Raji (cell line): ENCODE measurements around the gene PRR20E.
"Not testable (repeated sequence)": the region's sequence is repeated elsewhere in the genome, so short reads cannot be mapped to it uniquely, and the experiment has no call there.

Experiments
- POLR2A ChIP-seq: IDR thresholded peaks from 2 replicates; pipeline ENCODE4 v1.6.1; 2011; ENCODE audit warnings: low read depth, low read length, control low read depth; ENCODE audit not compliant: insufficient read depth

Gene PRR20E

DNA sequence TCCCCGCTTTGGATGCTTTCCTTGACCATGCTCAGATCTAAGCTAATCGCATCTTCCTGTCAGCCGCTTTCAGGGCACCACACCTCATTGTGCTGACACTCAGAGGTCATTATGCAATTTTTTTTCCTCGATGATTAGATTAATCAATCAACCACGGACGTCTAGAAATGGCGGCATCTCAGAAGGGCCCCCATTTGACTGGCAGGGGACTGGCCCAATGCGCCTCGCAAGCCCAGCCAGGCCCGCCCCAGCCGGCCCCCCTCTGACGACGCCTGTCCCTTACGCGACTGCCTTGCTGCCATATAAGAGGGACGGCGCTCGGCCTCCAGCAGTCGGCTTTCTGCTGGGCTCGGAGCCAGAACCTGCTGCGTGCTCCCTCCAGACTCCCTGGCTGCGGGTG lies at the start of gene PRR20E:
TSS of gene PRR20E (plus strand) at position 301 of the 400 bp plus-strand sequence. CDS start 387 bp downstream, outside the sequence.
- TF ChIP-seq POLR2A = not testable (repeated sequence)

DNA sequence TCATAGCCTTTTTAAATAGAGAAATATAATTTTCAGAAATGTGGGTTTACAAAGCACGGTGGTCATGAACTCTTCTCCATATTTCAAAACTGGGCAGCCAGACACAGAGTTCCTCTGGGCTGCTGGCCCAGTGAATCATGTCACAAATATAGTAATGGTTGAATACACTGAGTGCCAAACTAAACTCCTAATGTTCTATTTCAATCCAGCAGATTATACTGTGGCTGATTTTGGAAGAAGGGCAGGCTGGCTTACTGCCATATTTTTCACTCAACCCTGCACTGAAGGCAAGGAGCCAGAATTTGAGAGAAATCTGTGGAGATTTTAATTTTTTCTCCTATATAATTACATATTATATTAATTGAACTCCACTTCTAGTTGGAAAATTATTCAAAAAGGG lies 43.3 kb upstream of the PRR20E start:
- no peak for TF ChIP-seq POLR2A

DNA sequence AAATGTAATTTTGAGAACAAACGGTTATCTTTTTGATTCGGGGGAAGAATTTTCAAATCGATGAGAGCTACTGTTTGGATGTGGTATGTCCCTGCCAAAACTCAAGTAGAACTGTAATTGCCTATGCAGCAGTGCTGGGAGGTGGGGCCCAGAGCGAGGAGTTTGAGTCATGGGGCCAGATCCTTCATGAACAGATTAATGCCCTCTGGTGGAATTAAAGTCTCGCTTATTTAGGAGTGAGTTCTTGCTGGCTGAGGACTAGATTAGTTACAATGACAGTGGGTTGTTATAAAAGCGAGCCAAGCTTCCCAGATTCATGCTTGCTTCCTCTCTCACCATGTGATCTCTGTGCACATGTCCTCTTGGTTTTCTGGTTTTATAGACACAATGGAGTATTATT lies 38.1 kb upstream of the PRR20E start:
- TF ChIP-seq POLR2A = no peak

DNA sequence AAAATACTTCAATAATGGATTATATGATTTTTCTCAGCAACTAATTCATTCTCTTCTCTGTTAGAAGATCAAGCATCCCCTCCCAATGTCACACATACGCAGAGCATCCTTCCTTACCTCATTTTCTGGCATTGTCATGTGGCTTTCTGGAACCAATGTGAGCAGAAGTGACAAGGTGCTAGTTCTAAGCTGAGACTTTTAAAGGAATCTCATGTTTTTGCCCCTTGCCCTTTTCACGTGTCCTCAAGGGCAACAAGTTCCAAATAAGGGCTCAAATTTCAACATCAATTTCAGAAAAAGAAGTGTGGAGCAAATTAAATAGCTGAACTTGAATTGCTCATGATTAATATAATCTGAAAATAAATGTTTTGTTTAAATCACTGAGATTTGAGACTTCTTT lies 30.9 kb upstream of the PRR20E start:
- TF ChIP-seq POLR2A = no peak

DNA sequence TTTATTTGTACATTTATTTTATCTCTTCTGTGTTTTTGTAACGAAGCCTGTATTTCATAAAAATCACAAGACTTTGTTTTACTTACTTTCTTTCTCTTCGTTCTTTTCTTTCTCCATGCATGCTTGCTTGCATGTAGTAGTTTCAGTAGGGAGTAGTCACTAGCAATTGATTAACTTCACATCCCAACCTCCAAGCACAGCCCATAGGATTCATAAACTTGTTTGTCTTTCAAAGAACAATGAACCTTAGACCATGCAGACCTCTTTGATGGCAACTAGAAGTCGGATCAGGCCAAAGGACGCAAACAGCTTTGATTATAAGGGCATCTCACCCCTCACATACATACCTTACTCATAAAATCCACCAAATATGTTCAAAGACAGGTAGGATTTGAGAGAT lies 29.4 kb upstream of the PRR20E start:
- TF ChIP-seq POLR2A = no peak

DNA sequence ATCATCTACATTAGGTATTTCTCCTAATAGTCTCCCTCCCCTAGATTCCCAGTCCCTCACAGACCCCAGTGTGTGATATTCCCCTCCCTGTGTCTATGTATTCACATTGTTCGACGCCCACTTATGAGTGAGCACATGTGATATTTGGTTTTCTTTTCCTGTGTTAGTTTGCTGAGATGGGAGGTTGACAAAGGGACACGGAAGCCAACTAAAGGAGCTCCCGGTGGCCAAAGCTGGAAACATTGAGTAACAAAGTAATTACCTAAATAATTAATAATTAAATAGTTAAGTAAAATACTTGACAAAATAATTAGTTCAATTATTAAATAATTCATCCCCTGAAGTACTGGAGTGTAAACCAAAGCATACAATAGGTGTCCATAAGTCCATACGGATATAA lies 28.0 kb upstream of the PRR20E start:
- no peak for TF ChIP-seq POLR2A

DNA sequence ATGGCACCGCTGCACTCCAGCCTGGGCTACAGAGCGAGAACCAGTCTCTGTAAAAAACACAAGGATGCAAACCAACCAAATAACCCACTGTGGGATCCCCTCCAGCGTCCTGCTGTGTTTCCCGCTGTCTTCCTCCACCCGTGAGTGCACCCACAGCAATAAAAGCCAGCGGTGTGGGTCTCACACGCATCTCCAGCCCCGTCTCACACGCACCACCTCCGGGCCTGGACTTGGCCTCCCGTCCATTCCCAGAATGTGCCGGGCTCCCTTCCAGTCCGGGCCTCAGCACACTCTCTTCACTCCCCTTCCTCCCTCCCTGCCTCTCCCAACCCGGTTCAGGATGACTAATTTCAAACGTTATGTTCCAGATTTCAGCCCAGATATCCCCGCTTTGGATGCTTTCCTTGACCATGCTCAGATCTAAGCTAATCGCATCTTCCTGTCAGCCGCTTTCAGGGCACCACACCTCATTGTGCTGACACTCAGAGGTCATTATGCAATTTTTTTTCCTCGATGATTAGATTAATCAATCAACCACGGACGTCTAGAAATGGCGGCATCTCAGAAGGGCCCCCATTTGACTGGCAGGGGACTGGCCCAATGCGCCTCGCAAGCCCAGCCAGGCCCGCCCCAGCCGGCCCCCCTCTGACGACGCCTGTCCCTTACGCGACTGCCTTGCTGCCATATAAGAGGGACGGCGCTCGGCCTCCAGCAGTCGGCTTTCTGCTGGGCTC lies 26.6 kb upstream of the PRR20E start, which contains the start of gene PRR20A:
TSS of gene PRR20A (plus strand) at position 684 of the 734 bp plus-strand sequence. CDS start 387 bp downstream, outside the sequence.
- not testable (repeated sequence) for TF ChIP-seq POLR2A

DNA sequence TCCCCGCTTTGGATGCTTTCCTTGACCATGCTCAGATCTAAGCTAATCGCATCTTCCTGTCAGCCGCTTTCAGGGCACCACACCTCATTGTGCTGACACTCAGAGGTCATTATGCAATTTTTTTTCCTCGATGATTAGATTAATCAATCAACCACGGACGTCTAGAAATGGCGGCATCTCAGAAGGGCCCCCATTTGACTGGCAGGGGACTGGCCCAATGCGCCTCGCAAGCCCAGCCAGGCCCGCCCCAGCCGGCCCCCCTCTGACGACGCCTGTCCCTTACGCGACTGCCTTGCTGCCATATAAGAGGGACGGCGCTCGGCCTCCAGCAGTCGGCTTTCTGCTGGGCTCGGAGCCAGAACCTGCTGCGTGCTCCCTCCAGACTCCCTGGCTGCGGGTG lies 19.8 kb upstream of the PRR20E start, which contains the start of gene PRR20B:
TSS of gene PRR20B (plus strand) at position 301 of the 400 bp plus-strand sequence. CDS start 387 bp downstream, outside the sequence.
- TF ChIP-seq POLR2A = not testable (repeated sequence)

DNA sequence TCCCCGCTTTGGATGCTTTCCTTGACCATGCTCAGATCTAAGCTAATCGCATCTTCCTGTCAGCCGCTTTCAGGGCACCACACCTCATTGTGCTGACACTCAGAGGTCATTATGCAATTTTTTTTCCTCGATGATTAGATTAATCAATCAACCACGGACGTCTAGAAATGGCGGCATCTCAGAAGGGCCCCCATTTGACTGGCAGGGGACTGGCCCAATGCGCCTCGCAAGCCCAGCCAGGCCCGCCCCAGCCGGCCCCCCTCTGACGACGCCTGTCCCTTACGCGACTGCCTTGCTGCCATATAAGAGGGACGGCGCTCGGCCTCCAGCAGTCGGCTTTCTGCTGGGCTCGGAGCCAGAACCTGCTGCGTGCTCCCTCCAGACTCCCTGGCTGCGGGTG lies 13.2 kb upstream of the PRR20E start, which contains the start of gene PRR20C:
TSS of gene PRR20C (plus strand) at position 301 of the 400 bp plus-strand sequence. CDS start 387 bp downstream, outside the sequence.
- not testable (repeated sequence) for TF ChIP-seq POLR2A

DNA sequence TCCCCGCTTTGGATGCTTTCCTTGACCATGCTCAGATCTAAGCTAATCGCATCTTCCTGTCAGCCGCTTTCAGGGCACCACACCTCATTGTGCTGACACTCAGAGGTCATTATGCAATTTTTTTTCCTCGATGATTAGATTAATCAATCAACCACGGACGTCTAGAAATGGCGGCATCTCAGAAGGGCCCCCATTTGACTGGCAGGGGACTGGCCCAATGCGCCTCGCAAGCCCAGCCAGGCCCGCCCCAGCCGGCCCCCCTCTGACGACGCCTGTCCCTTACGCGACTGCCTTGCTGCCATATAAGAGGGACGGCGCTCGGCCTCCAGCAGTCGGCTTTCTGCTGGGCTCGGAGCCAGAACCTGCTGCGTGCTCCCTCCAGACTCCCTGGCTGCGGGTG lies 6.7 kb upstream of the PRR20E start, which contains the start of gene PRR20D:
TSS of gene PRR20D (plus strand) at position 301 of the 400 bp plus-strand sequence. CDS start 387 bp downstream, outside the sequence.
- not testable (repeated sequence) for TF ChIP-seq POLR2A

DNA sequence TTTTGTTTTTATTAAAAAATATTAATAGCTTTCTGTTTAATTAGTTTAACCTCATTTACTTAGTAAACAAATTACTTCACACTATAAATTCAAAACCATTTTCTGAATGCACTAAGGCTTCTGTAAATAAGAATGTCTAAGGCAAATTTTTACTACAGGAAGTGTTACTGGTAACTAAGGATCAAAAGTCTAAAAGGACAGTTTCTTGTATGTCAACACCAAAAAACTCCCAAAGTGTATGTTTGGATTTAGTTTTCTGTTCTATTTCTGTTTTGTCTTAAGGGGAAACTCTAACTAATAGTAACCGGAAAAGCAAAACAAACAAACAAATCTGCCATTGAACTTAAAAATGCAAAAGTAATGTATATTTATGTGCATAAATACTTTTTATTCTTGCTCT lies 24.7 kb downstream of the PRR20E start:
- no peak for TF ChIP-seq POLR2A

DNA sequence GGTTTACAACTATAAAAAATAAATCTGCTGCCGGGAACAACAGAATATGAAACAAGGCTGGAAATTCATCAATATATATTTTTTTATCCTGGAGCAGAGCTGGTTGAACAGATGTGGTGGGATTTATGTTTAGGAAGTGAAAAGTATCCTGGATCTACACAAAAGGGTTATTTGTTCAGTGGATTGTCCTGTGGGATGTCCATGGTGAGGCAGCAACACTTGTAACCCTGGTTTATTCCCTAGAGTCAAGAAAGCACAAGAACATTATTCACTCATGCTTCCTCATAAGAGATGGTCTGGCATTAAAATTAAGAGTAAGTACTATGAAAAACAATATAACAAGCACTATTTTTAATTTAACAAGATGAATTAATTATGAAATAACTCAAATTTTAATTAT lies 46.0 kb downstream of the PRR20E start:
- no peak for TF ChIP-seq POLR2A
